HS-5 (cell line): ENCODE data around the gene CCT8.
A peak's percentile ranks its signal among the peaks of the same experiment; 100 is the strongest.

Experiments used
- DNase-seq: peaks from one replicate; pipeline ENCODE4 v3.0.0-alpha.2; 2012; ENCODE audit warnings: low read depth

Gene CCT8

GRCh38 chr21:29073222-29074006, at the start of gene CCT8:
Gene CCT8, minus strand, starts transcription at chr21:29073648. Its CDS starts 58 bp downstream, at chr21:29073590.
- peak; percentile 97 for DNase-seq

DNA sequence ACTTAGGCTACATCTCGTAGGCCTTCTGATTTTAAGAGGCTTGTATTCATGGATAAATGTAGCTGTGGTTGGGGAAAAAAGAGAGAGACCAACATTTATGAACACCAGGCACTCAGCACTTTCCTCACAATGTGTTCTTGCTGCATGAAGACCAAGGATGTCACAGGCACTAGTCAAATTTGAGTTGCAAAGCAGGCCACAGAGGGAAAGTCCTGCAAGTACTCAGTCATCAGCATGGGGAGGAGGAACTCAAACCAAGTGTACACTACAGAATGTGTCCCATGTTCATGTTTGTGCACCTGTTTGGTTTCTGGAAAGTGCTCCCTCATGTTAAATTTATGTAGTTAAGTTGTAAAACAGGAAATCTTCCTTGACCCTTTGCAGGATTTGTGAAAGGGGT, 48.3 kb upstream of the CCT8 start:
- no peak for DNase-seq

DNA sequence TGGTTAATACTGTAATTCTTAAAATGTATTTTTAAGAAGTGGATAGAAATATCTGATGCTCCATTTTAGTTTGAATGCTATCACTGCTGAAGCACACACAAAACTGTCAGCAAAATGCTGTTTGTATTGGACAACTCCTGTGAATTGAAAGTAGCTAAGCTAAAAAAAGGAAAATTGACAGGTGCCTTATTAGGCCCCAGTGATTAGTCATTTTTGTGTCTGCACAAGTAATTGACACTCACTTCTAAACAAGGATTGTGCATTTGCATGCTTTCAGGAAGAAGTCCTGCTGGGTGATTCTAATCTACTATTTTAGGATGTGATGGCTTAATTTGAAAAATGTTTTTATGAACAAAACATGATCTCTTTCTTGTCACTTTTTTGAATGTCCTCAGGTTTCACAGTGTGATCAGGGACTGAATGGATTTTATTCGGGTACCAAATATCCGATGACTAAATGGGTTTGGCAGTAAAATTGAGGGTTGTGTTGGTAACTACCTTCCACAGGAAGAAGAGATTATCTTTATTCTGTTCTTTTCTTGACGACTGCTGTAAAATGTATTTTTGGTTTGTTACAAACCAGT, 44.0 kb upstream of the CCT8 start:
- no peak for DNase-seq

- no peak for DNase-seq
These were observed 42.5 kb upstream of the CCT8 start for GRCh38 chr21:29115899-29116298.

DNA sequence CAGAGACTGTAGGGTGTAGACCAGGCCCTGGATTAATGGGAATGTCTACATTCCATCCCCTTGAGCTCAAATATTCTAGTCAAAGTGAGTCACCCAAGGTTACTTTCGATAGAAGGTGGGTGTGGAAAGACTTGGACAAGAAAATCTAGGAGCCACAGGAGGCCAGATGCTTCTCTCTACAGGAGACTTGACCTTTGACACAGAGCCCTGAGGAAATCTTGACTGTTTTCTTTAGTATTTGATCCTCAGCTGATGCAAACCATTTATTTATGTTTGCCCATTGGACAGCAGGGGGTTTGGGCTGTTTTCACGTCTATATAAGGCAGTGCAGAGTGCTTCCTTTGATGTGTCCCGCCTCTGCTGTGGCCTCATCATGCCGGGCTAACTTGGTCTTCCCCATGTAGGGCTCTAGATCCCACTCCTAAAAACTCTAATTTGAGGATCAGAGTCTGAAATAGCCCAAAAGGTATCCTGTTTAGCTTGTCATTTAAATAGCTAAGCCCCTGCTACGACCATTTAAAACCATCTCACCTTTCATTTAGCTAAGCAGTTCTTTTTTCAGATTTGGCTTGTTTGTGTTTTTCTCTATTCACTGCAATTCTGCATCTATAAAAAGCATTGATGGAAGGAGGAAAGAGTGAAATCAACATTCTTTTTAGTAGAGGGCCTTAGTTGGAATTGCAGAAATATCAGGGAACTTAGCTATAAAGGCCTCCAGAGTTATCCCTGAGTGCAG, 41.5 kb upstream of the CCT8 start:
- peak; percentile 78 for DNase-seq

DNA sequence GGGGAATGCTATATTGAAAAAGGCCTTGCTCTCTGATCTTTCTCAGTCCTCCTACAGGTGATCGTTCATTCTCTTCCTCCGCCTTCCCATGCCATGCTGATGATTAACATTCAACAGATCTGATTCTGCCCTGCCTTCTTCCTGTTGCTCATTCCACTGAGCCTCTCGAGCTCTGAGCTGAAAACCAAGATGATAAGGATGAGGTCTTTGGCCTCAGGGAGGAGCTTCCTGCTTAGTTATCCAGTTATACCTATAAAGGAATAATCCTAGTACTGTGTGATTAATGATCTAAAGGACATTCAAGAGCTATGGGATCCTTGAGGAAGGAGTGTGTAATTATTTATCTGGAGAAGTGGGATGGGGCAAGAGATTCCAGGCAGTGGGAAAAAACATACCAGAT, 31.8 kb upstream of the CCT8 start:
- DNase-seq = peak; percentile 62

DNA sequence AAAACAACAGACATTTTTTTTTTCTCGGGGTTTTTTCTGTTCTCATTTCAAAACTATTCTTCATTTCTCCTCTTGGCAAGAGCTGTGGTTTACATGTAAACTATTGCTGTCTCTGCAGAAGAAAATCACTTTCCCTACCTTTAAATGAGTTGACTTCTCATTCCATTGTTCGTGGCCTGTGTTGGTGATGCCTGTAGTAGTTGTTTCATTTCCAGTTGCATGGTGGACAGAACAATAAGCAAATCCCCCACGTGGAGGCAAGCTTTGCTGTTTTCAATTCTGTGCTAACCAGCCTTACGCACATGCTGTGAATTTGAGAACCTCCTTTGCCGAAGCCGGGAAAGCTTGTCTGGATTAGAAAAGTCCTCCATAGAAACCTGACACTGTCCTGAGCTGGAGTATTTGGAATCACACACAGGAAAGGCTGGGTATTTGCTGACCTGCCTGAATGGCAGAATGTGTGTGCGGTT, 30.8 kb upstream of the CCT8 start:
- no peak for DNase-seq

- DNase-seq = no peak
These were observed 29.4 kb upstream of the CCT8 start for GRCh38 chr21:29102791-29103257.

- DNase-seq = no peak
These were observed 24.7 kb upstream of the CCT8 start for GRCh38 chr21:29098156-29098555.

DNA sequence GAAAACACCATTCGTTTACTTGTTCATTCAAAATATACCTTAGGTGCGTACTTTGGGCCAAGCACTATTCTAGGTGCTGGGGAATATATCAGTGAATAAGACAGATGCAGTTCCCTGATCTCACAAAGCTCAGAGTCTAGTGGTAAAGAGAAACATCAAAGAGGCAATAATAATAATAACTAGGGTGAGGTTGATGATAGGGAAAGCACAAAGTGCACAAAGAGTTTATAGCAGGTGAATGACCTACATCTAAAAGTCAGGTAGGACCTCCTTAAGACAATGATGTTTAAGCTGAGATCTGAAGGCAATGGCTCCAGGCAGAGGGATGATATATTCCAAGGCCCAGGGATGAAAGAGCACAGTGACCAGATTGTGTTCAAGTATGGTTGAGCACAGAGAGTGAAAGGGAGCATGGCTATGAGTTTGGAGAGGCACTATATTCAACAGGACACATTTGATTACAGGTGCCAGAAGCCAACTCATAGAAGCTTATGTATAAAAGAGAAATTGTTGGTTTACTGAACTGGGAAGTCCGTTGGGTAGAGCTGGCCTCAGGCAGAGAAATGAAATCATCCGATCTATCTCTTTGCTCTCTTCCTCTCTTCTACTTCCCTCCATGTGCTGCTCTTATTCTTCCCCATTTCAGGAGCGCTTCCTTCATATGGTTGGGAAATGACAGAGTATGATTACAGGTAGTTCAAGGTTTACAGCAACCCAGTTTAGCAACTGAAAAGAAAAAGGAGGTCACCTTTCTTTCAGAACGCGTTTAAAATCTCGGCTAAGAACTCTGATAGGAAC, 23.0 kb upstream of the CCT8 start:
- no peak for DNase-seq

DNA sequence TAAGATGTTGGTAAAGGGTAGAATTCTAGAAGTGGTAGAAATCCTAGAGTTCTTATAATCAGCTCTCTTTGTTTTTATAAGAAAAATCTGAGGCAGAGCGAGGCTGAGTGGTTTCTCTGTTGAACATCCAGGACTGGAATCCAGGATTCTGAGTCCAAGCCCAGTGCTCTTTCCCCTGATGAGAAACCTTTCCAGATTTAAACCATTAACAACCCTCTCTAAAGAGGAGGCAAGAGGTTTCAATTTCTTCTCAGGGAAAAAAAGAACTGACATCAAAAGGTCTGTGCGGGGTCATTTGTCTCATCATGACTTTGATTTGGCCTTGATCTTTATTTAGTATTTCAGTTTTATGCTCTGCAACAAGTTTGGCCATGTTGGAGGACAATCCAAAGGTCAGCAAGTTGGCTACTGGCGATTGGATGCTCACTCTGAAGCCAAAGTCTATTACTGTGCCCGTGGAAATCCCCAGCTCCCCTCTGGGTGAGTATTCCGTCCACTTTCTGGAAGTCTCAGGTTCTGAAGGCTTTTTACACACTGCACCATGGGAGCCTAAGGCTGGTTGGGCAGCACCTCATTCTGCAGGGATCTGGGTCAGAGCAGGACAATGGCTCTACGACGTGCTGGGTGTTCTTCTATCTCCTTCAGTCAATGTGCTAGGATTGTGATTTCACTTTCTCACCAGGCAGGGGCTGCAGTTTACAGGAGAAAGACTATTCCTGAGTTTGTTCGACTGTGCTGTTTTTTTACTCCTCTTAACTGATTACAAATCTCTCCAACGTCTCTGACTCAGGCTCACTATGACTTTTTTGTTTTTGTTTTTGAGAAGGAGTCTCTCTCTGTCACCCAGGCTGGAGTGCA, 18.9 kb upstream of the CCT8 start:
- no peak for DNase-seq

- DNase-seq = peak; percentile 85
These were observed 17.6 kb upstream of the CCT8 start for GRCh38 chr21:29091033-29091432.

DNA sequence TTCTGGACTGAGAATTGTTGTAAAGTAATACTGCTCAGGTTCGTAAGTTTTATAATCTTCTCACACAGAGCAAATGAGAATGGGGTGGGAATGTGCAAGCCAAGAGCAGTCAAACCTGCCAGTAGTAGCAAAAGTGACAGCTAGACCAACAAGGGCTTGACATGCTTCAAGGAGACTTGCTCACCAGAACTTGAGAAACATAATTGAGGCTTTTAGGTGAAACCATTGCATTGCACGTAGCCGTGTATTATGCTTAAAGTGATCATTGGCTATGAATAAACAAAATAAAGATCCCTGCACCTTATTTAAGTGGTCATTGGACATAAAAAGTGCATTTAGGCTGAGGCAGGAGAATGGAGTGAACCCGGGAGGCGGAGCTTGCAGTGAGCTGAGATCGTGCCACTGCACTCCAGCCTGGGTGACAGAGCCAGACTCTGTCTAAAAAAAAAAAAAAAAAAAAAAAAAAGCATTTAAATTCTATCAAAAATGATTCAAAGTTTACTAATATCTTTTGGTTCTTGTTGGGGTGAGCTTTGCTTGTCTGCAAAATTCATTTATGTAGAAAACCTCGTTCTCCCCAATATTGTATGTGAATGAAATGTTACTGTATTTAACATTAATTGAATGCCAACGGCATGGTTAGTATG, 11.8 kb upstream of the CCT8 start:
- DNase-seq = no peak

- no peak for DNase-seq
These were observed 10.9 kb upstream of the CCT8 start for GRCh38 chr21:29084372-29084771.

GRCh38 chr21:29083306-29083705, 9.9 kb upstream of the CCT8 start:
- no peak for DNase-seq

GRCh38 chr21:29082046-29082815, 8.8 kb upstream of the CCT8 start:
- DNase-seq = no peak

- no peak for DNase-seq
These were observed 7.0 kb upstream of the CCT8 start for GRCh38 chr21:29080454-29080941.

DNA sequence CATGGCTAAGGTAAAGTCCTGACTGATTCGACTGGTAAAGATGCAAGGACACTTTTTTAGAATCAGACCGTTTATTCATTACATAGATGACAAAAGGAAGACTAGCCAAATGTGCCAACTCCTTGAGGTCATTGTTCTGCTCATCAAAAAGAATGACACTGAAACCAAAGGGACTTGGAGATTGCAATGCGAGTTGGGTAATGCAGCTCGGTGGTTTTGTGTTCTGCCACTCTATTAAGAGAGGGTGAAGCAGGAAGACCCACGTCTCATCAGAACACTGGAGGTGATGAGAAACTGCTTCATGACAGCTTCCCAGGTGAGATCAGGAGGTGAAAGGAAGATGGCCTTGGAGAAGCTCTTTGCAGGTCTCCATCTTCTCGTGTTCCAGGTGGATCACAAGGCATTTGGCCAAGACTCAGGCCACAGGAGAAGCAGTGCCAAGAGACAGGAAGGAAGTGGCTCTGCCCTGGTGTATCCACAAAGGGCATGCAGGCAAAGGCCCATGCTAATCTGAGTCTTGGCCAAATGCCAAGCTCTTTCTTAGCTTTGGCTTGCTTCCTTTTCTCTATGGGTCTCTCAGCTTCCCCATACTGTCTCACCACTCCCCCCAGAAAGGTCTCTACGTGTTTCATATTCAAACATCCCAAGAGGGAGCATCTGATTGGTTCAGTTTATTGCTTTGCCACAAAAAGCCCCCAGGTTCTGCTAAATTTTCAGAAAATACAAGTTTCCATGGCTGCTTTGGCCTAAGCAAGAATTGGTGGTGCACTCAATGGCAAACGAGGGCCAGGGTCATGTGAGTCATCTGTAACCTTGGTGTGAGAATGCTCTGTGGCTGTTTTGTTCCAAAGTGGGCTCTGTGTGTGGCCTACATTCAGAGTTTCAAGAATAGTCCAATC, 5.7 kb upstream of the CCT8 start:
- no peak for DNase-seq
